ENCODE results near the gene METTL25B. TPM values are rescaled to one million over a fixed set of nuclear protein-coding genes. Genes with fewer than 3 reads are reported as not detected.

The METTL25B gene
- total RNA-seq, 1 donor from 2014 or later, result 56.7 TPM

- Mint-ChIP-seq H3K27me3 (peaks cover 52% of the 10 kb centered on the region), H3K9me3 (no peaks in the 10 kb centered on the region), H3K36me3 (ENCODE audit: low read depth) (no peaks in the 10 kb centered on the region), H3K27ac (no peak overlapping the region), H3K4me3 (no peak overlapping the region), H3K4me1 (peaks cover 18% of the 10 kb centered on the region)
- intact Hi-C loops (cut with micrococcal nuclease), result no loop called here
- DNase-seq, result no peak
- no peak for ATAC-seq (ENCODE audit: low read depth)
- no peak for TF ChIP-seq CTCF (IDR thresholded peaks at IDR 0.05)
- ChIA-PET CTCF (interaction anchor here (1.0 to 1.5 kb wide), 4 partner anchors 10 to 25 kb away, joined by 3 read pairs; no protein-coding TSS in a partner anchor), POLR2A (no interaction called here)
These were observed 27.3 kb upstream of the METTL25B start for GRCh38 chr1:156700736-156701531.

- intact Hi-C loops (cut with micrococcal nuclease), result no loop called here
- Mint-ChIP-seq H3K36me3 (ENCODE audit: low read depth) (no peaks in the 10 kb centered on the region), H3K9me3 (no peaks in the 10 kb centered on the region), H3K4me3 (no peak overlapping the region), H3K4me1 (peaks cover 28% of the 10 kb centered on the region), H3K27me3 (peaks cover 36% of the 10 kb centered on the region), H3K27ac (no peak overlapping the region)
- ChIA-PET POLR2A (no interaction called here), CTCF (interaction anchor here (1.5 kb wide), 1 partner anchor 14 kb away, joined by 6 read pairs; no protein-coding TSS in a partner anchor)
- DNase-seq (no peak), ATAC-seq (ENCODE audit: low read depth) (no peak)
- TF ChIP-seq CTCF (IDR thresholded peaks at IDR 0.05), result no peak
These were observed 24.9 kb upstream of the METTL25B start for GRCh38 chr1:156703336-156703735.

GRCh38 chr1:156703741-156704140 lies 24.5 kb upstream of the METTL25B start:
- DNase-seq, result no peak
- no peaks in the 10 kb centered on the region for H3K9me3 Mint-ChIP-seq
- peaks cover 28% of the 10 kb centered on the region for H3K4me1 Mint-ChIP-seq
- no peak for TF ChIP-seq CTCF (IDR thresholded peaks at IDR 0.05)
- H3K4me3 Mint-ChIP-seq, result no peak overlapping the region
- ATAC-seq (ENCODE audit: low read depth), result no peak
- no peaks in the 10 kb centered on the region for H3K36me3 Mint-ChIP-seq (ENCODE audit: low read depth)
- ChIA-PET POLR2A (interaction anchor here (1.4 kb wide), 1 partner anchor 24 kb away, joined by 3 read pairs; the partner anchor contains the start of gene METTL25B), CTCF (interaction anchor here (1.5 kb wide), 1 partner anchor 14 kb away, joined by 6 read pairs; no protein-coding TSS in a partner anchor)
- H3K27me3 Mint-ChIP-seq, result peaks cover 35% of the 10 kb centered on the region
- no peak overlapping the region for H3K27ac Mint-ChIP-seq
- intact Hi-C loops (cut with micrococcal nuclease), result no loop called here

- ChIA-PET POLR2A (interaction anchor here (1.4 to 1.6 kb wide), 2 partner anchors 21 to 24 kb away, joined by 3 to 6 read pairs; partner anchors contain the start of gene METTL25B), CTCF (interaction anchor here (0.7 to 2.0 kb wide), 3 partner anchors 15 to 28 kb away, joined by 3 to 6 read pairs (median 6); no protein-coding TSS in a partner anchor)
- ATAC-seq (ENCODE audit: low read depth), result no peak
- DNase-seq, result no peak
- no peaks in the 10 kb centered on the region for H3K36me3 Mint-ChIP-seq (ENCODE audit: low read depth)
- peaks cover 32% of the 10 kb centered on the region for H3K27me3 Mint-ChIP-seq
- no peaks in the 10 kb centered on the region for H3K9me3 Mint-ChIP-seq
- H3K4me3 Mint-ChIP-seq, result peak overlapping the region; percentile 41
- no peak overlapping the region for H3K27ac Mint-ChIP-seq
- H3K4me1 Mint-ChIP-seq, result peaks cover 28% of the 10 kb centered on the region
- intact Hi-C loops (cut with micrococcal nuclease), result no loop called here
- no peak for TF ChIP-seq CTCF (IDR thresholded peaks at IDR 0.05)
These were observed 24.0 kb upstream of the METTL25B start for GRCh38 chr1:156704166-156704711.

- intact Hi-C loops (cut with micrococcal nuclease), result loop anchor here (1.0 kb wide), 1 partner anchor 45 kb away; no protein-coding TSS in a partner anchor
- no peak for TF ChIP-seq CTCF (IDR thresholded peaks at IDR 0.05)
- DNase-seq (no peak), ATAC-seq (ENCODE audit: low read depth) (no peak)
- Mint-ChIP-seq H3K27ac (no peak overlapping the region), H3K9me3 (no peaks in the 10 kb centered on the region), H3K27me3 (peaks cover 28% of the 10 kb centered on the region), H3K4me1 (peaks cover 28% of the 10 kb centered on the region), H3K4me3 (peak overlapping the region; percentile 82), H3K36me3 (ENCODE audit: low read depth) (no peaks in the 10 kb centered on the region)
- ChIA-PET CTCF (interaction anchor here (0.7 to 2.8 kb wide), 3 partner anchors 15 to 29 kb away, joined by 3 to 36 read pairs (median 6); no protein-coding TSS in a partner anchor), POLR2A (interaction anchor here (1.4 to 1.6 kb wide), 2 partner anchors 20 to 23 kb away, joined by 3 to 6 read pairs; partner anchors contain the start of gene METTL25B)
These were observed 23.3 kb upstream of the METTL25B start for GRCh38 chr1:156704930-156705320.

Data from activated B cell treated with CpG ODN at 0.5 μM for 24 hours (primary cell).